Osteoblast (primary cell): ENCODE results near the gene ETFRF1. TPM values are rescaled to one million over a fixed set of nuclear protein-coding genes. Genes with fewer than 3 reads are reported as not detected.

Experiments used
- DNase-seq: peaks from one replicate; pipeline ENCODE4 v3.0.0; 2011; ENCODE audit warnings: low spot score, mixed read lengths; ENCODE audit not compliant: insufficient read length; ENCODE audit errors: missing footprints
- H2AFZ ChIP-seq: 2 replicates; pipeline ENCODE4 v1.6.0; 2011; ENCODE audit warnings: mild to moderate bottlenecking, low read length
- H3K27ac ChIP-seq: 2 replicates; pipeline ENCODE4 v1.5.1; 2011; ENCODE audit warnings: mild to moderate bottlenecking, low read depth, low read length, moderate library complexity
- H3K27me3 ChIP-seq: 2 replicates; pipeline ENCODE4 v1.6.0; 2012; ENCODE audit warnings: mild to moderate bottlenecking, control low read depth, inconsistent platforms, low read length, moderate library complexity; ENCODE audit not compliant: insufficient read depth
- H3K36me3 ChIP-seq: 2 replicates; pipeline ENCODE4 v1.5.1; 2011; ENCODE audit warnings: mild to moderate bottlenecking, low read length, control low read depth, moderate library complexity; ENCODE audit not compliant: insufficient read depth
- H3K4me1 ChIP-seq: 2 replicates; pipeline ENCODE4 v1.5.1; 2011; ENCODE audit warnings: mild to moderate bottlenecking, low read length, control low read depth, moderate library complexity; ENCODE audit not compliant: insufficient read depth
- H3K4me2 ChIP-seq: 2 replicates; pipeline ENCODE4 v1.6.0; 2011; ENCODE audit warnings: mild to moderate bottlenecking, low read length; ENCODE audit not compliant: insufficient read depth
- H3K4me3 ChIP-seq: fragments of 200-600 bp; sonication (generic); 3 replicates; pipeline ENCODE4 v1.5.1; 2012; ENCODE audit warnings: mild to moderate bottlenecking, low read length, inconsistent platforms; ENCODE audit not compliant: insufficient read depth
- H3K79me2 ChIP-seq: 2 replicates; pipeline ENCODE4 v1.6.0; 2012; ENCODE audit warnings: mild to moderate bottlenecking, low read length, control low read depth, inconsistent platforms; ENCODE audit not compliant: insufficient read depth
- H3K9me3 ChIP-seq: 2 replicates; pipeline ENCODE4 v1.5.1; 2011; ENCODE audit warnings: low read depth, low read length, control low read depth
- H4K20me1 ChIP-seq: 2 replicates; pipeline ENCODE4 v1.6.0; 2012; ENCODE audit warnings: mild to moderate bottlenecking, low read length, control low read depth; ENCODE audit not compliant: insufficient read depth
- CTCF ChIP-seq: IDR thresholded peaks from 2 replicates; pipeline ENCODE4 v1.5.1; 2011; ENCODE audit warnings: mild to moderate bottlenecking, low read depth, low read length, moderate library complexity; ENCODE audit errors: extremely low read depth
- total RNA-seq: library from RNA; depleted of rRNA; stranded (reverse); fragments of >200 nt; gene quantifications from 2 replicates; pipeline ENCODE4 v1.2.3, GENCODE V29; 2012

The ETFRF1 gene
- total RNA-seq, 1 donor, result 27.9 TPM

- Histone ChIP-seq H3K27me3 (no peaks in the 10 kb centered on the region), H3K4me2 (no peak overlapping the region), H3K36me3 (peaks cover 27% of the 10 kb centered on the region), H4K20me1 (peaks cover 2% of the 10 kb centered on the region), H3K9me3 (no peaks in the 10 kb centered on the region), H3K4me1 (peaks cover 8% of the 10 kb centered on the region), H3K4me3 (no peak overlapping the region), H2AFZ (no peak overlapping the region), H3K27ac (no peak overlapping the region), H3K79me2 (peaks cover 6% of the 10 kb centered on the region)
- TF ChIP-seq CTCF, result no peak
- no peak for DNase-seq
Measured at GRCh38 chr12:25207846-25208245, 12.8 kb downstream of the ETFRF1 start.

- Histone ChIP-seq H3K79me2 (peaks cover under 1% of the 10 kb centered on the region), H3K36me3 (peaks cover 27% of the 10 kb centered on the region), H3K27ac (peak overlapping the region; percentile 27), H3K4me3 (no peak overlapping the region), H3K4me2 (no peak overlapping the region), H4K20me1 (no peaks in the 10 kb centered on the region), H3K9me3 (no peaks in the 10 kb centered on the region), H3K4me1 (peaks cover 8% of the 10 kb centered on the region), H2AFZ (no peak overlapping the region), H3K27me3 (no peaks in the 10 kb centered on the region)
- no peak for DNase-seq
- TF ChIP-seq CTCF, result no peak
Measured at GRCh38 chr12:25208554-25208953, 13.5 kb downstream of the ETFRF1 start.

GRCh38 chr12:25213338-25213737 lies 18.3 kb downstream of the ETFRF1 start:
- no peak overlapping the region for H3K4me3 ChIP-seq
- H3K27ac ChIP-seq, result no peak overlapping the region
- H2AFZ ChIP-seq, result no peak overlapping the region
- H3K27me3 ChIP-seq, result no peaks in the 10 kb centered on the region
- H3K9me3 ChIP-seq, result no peaks in the 10 kb centered on the region
- H3K4me2 ChIP-seq, result no peak overlapping the region
- peaks cover 4% of the 10 kb centered on the region for H3K79me2 ChIP-seq
- TF ChIP-seq CTCF, result no peak
- peaks cover 12% of the 10 kb centered on the region for H3K36me3 ChIP-seq
- no peaks in the 10 kb centered on the region for H4K20me1 ChIP-seq
- DNase-seq, result no peak
- no peaks in the 10 kb centered on the region for H3K4me1 ChIP-seq

- H3K27ac ChIP-seq, result peak overlapping the region; percentile 35
- peaks cover 62% of the 10 kb centered on the region for H3K79me2 ChIP-seq
- no peaks in the 10 kb centered on the region for H3K27me3 ChIP-seq
- H3K36me3 ChIP-seq, result peaks cover 7% of the 10 kb centered on the region
- peaks cover 8% of the 10 kb centered on the region for H3K4me1 ChIP-seq
- no peak overlapping the region for H2AFZ ChIP-seq
- H3K4me2 ChIP-seq, result peak overlapping the region; percentile 29
- DNase-seq, result no peak
- no peaks in the 10 kb centered on the region for H4K20me1 ChIP-seq
- no peak for TF ChIP-seq CTCF
- no peaks in the 10 kb centered on the region for H3K9me3 ChIP-seq
- H3K4me3 ChIP-seq, result no peak overlapping the region
Measured at GRCh38 chr12:25236190-25236589, 41.2 kb downstream of the ETFRF1 start.
